Midbrain (tissue), 1 donor: Measurements from ENCODE around the gene HOXA6.

ENCODE experiments used
- DNase-seq: peaks from one replicate; lab custom pipeline; 2025; lab: John Stamatoyannopoulos, UW

The HOXA6 gene

GRCh38 chr7:27161214-27161720, 13.7 kb upstream of the HOXA6 start:
- no peak for DNase-seq

GRCh38 chr7:27160546-27161213, 13.1 kb upstream of the HOXA6 start:
- peak; percentile 73 for DNase-seq

DNA sequence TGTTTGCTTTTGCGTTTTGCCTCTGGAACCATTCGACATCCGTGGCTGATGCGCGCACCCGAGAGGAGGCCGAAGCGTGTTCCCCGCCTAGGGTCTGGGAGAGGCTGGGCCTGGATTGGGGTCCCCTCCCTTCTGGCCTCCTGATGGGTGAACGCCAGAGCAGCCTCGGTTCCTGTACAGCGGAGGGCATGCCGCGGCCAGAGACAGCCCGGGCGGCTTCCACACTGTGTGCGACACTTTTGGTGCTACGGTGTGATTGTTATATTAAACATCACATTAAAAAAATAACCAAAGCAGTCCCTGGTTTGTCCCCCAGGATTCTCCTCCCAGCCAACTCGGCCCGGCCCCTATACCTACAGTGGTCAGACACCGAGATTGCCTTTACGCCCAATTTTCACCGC, 12.6 kb upstream of the HOXA6 start:
- DNase-seq, result no peak

GRCh38 chr7:27159266-27160144, 11.9 kb upstream of the HOXA6 start:
- no peak for DNase-seq

GRCh38 chr7:27158436-27159265, 11.1 kb upstream of the HOXA6 start:
- DNase-seq, result no peak

GRCh38 chr7:27157702-27158431, 10.3 kb upstream of the HOXA6 start:
- no peak for DNase-seq

DNA sequence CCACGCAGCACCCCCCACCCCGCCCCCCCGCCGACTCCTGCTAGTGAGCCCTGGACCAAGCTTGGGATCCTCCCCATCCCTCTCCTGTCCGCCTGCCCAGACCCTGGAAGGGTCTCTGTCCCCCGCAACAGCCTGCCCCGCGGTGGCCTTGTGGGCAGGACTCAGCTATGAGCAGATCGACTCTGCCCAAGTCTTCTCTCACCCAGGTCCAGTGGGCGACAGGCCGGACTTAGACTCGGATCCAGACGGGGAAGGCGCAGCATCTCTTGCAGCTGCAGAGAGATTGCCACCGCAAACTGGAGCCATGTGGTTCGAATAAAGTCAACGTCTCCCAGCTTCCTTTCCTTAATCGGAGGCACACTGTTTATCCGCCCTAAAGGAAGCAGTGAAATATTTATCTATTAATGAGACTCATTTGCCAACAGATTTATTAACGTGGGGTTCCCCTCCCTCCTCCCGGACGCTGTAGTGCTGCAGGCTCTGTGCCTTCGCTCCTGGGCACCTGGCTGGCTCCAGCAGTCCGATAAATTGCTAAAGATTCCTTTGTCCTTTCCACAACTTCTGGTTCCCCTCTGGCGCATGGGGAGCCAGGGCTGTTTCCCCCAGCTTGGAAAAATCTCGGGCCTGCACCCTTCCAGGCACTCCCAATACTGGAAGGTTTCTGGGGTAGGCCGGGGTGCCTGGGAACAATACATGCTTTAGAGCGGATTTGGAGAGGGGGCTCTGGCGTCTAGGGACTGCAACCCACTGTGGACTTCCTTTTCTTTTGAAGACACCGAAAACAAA, 9.5 kb upstream of the HOXA6 start:
- DNase-seq, result no peak

DNA sequence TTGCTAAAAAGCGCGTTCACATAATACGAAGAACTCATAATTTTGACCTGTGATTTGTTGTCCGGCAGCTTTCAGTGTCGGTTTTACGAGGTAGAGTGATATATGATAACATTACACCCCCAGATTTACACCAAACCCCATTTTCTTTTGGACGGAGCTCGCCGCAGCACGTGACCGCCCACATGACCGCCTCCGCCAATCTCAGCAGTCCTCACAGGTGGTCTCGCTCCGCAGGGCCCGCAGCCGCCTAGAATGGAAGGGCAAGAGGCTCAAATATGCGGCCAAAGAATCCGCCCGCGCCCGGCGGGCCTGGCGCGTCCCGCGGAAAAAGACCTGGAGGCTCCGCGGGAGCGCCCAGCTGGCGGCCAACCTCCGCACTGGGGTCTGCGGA, 8.9 kb upstream of the HOXA6 start, which contains the start of gene HOXA7:
Gene HOXA7 (minus strand): TSS at position 168 of the 391 bp plus-strand sequence. CDS start 130 bp downstream, at position 38.
- no peak for DNase-seq

- no peak for DNase-seq
Measured at GRCh38 chr7:27155816-27156507, 8.4 kb upstream of the HOXA6 start.

DNA sequence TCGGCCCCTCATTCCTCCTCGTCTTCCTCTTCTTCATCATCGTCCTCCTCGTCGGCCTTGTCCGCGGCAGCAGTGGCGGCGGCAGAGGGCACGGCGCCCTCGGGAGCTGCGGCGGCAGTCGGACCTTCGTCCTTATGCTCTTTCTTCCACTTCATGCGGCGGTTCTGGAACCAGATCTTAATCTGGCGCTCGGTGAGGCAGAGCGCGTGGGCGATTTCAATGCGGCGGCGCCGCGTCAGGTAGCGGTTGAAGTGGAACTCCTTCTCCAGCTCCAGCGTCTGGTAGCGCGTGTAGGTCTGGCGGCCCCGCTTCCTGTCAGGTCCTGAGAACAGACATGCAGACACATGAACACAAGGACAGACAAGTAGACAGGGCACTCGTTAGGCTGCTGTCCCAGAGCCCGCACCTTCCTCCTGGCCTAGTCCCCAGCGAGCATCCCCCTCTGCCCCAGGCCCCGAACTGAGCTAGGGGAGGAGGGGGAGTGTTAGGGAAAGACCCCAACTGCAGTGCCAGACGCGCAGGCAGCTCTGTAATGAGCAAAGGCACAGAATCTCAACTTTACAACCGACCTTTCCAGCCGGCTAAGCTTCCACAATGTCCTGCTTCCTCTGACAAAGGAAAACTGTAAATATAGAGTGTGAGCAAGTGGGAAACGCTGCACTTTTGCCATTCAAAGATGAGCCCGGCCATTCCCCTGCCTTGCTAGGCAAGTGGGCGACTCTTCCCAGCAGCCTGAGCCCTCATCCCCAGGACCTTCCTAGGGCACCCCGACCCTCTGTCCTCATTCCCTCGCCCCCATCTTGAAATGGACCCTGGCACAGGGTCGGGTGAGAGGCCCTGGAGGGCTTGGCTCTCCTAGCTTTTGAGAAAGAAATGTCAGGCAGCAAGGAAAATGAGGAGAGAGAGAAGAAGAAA, 7.6 kb upstream of the HOXA6 start:
- no peak for DNase-seq

GRCh38 chr7:27154369-27154768, 6.8 kb upstream of the HOXA6 start:
- no peak for DNase-seq

GRCh38 chr7:27153526-27153925, 6.0 kb upstream of the HOXA6 start:
- no peak for DNase-seq

- DNase-seq, result no peak
Measured at GRCh38 chr7:27152816-27153442, 5.4 kb upstream of the HOXA6 start.

DNA sequence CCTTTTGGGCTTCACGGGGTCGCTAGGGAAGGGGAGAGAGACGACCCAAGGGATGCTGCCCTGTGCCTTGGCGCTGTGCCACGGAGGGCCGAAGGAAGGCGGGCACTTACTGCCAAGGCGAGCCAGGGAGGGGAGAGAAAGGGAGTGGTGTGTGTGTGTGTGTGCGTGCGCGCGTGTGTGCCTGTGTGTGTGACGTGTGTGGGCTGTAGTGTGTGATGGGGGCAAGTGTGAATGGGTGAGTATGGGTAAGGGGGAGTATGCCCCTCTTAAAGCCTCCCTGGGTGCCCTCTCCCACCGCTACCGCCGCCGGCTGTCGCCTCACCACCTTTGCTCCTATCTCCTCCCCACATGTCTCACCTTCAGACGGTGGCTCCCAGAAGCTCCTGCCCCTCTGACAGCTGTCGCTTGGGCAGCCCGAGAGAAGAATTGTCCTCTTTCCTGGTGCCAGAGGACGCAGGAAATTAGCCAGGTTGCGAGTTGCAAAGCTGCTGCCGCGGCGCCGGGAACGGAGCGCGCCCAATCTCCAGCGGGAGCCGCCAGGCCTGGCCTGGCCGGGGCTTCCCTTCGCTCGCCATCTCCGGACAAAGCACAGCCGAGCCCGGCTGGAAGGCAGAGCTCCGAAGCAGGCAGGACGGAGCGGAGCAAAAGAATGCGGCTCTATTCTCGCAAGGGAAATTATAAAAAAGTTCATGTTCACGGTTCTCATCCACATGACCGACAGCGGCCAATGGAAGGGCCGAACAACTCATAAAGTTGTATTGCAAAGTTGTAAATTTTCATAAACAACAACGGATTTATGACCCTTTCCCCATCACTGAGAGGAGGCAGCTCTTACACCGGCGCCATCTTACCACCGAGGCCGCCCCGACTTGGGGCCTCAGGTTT, 4.6 kb upstream of the HOXA6 start, which contains the start of gene HOXA3:
Gene HOXA3 (minus strand): TSS at position 653 of the 885 bp plus-strand sequence. CDS start 41,943 bp downstream, outside the sequence.
- DNase-seq, result no peak

- DNase-seq, result no peak
Measured at GRCh38 chr7:27151341-27151930, 3.9 kb upstream of the HOXA6 start.

- peak; percentile 32 for DNase-seq
Measured at GRCh38 chr7:27150568-27151340, 3.2 kb upstream of the HOXA6 start.
